A673 (cell line): Measurements from ENCODE around the gene VWA8. TPM values are rescaled to one million over a fixed set of nuclear protein-coding genes. Genes with fewer than 3 reads are reported as not detected.
"Not testable (repeated sequence)": the region's sequence is repeated elsewhere in the genome, so short reads cannot be mapped to it uniquely, and the experiment has no call there.

Source experiments
- BruUV-seq: library from RNA; stranded (reverse); fragments of 400-500 nt; replicated peaks from 2 replicates; lab custom pipeline; 2021; lab: Mats Ljungman, UMichigan
- CTCF ChIA-PET: fragments of 300-600 bp; sonication (Branson Sonifier 250); formaldehyde crosslinking; loops from one replicate; lab custom pipeline; 2022; ENCODE audit warnings: antibody characterized with exemption; lab: Charles Lee
- POLR2A ChIA-PET: fragments of 300-600 bp; sonication (Branson Sonifier 250); formaldehyde crosslinking; loops from one replicate; lab custom pipeline; 2022; ENCODE audit warnings: antibody characterized with exemption; ENCODE audit not compliant: low non-redundant PET; lab: Charles Lee
- DNase-seq: peaks from one replicate; pipeline ENCODE4 v3.0.0-alpha.2; 2015; ENCODE audit warnings: low spot score
- H3K27ac ChIP-seq: fragments of 200-600 bp; sonication (generic); 2 replicates; pipeline ENCODE4 v1.5.1; 2016; ENCODE audit warnings: mixed run types, low read depth, mild to moderate bottlenecking, mixed read lengths, antibody characterized with exemption, low read length; ENCODE audit not compliant: poor library complexity, severe bottlenecking
- H3K27me3 ChIP-seq: fragments of 200-600 bp; sonication (generic); replicated peaks from 2 replicates; pipeline ENCODE4 v1.6.1; 2017; ENCODE audit warnings: mixed run types, low read depth, mild to moderate bottlenecking, mixed read lengths, antibody characterized with exemption, low read length; ENCODE audit not compliant: insufficient read depth, poor library complexity
- H3K36me3 ChIP-seq: fragments of 200-600 bp; sonication (generic); 2 replicates; pipeline ENCODE4 v1.6.1; 2016; ENCODE audit warnings: mixed run types, mild to moderate bottlenecking, mixed read lengths, antibody characterized with exemption, low read length; ENCODE audit not compliant: insufficient read depth, poor library complexity, severe bottlenecking
- H3K4me1 ChIP-seq: fragments of 200-600 bp; sonication (generic); 2 replicates; pipeline ENCODE4 v1.6.1; 2017; ENCODE audit warnings: mixed run types, mild to moderate bottlenecking, mixed read lengths, antibody characterized with exemption, low read length; ENCODE audit not compliant: insufficient read depth, poor library complexity, severe bottlenecking
- H3K4me3 ChIP-seq: fragments of 200-600 bp; sonication (generic); 2 replicates; pipeline ENCODE4 v1.5.1; 2016; ENCODE audit warnings: low read depth, mixed run types, mild to moderate bottlenecking, mixed read lengths, low read length; ENCODE audit not compliant: poor library complexity, severe bottlenecking
- H3K9me3 ChIP-seq: fragments of 200-600 bp; sonication (generic); 2 replicates; pipeline ENCODE4 v1.6.1; 2016; ENCODE audit warnings: mixed run types, low read depth, mild to moderate bottlenecking, mixed read lengths, antibody characterized with exemption, low read length; ENCODE audit not compliant: poor library complexity, severe bottlenecking
- CTCF ChIP-seq: fragments of 300-800, 200-600 bp; sonication (generic); conservative IDR thresholded peaks from 2 replicates; pipeline ENCODE4 v1.5.1; 2017; ENCODE audit warnings: low read depth, mild to moderate bottlenecking, antibody characterized with exemption, low read length, moderate library complexity, mixed read lengths
- EZH2 ChIP-seq: fragments of 200-600 bp; sonication (generic); IDR thresholded peaks from 2 replicates; pipeline ENCODE4 v1.6.1; 2017; ENCODE audit warnings: borderline replicate concordance, low read depth, mild to moderate bottlenecking, mixed read lengths, antibody characterized with exemption, low read length; ENCODE audit not compliant: poor library complexity, severe bottlenecking
- intact Hi-C: fragments of 100-400 bp; cut with micrococcal nuclease; formaldehyde crosslinking; loops from one replicate; pipeline ENCODE4 v1.10.0; 2022; ENCODE audit not compliant: unreplicated experiment
- total RNA-seq: library from RNA; stranded (reverse); gene quantifications from 2 replicates; pipeline ENCODE4 v1.2.3, GENCODE V29; 2021

Gene VWA8
- total RNA-seq, 1 experiment from 2014 or later, result 18.5 TPM

- no peaks in the 10 kb centered on the region for H3K36me3 ChIP-seq
- H3K4me3 ChIP-seq, result no peak overlapping the region
- no peak overlapping the region for H3K27ac ChIP-seq
- POLR2A ChIA-PET, result no interaction called here
- DNase-seq, result no peak
- no TSS peak for BruUV-seq
- intact Hi-C loops, result no loop called here
- CTCF ChIA-PET, result no interaction called here
- H3K27me3 ChIP-seq, result no peaks in the 10 kb centered on the region
- H3K9me3 ChIP-seq, result no peaks in the 10 kb centered on the region
- peaks cover 10% of the 10 kb centered on the region for H3K4me1 ChIP-seq
- TF ChIP-seq EZH2 (no peak), CTCF (no peak)
These were observed 5.3 kb downstream of the VWA8 start for GRCh38 chr13:41955605-41956004.

GRCh38 chr13:41954226-41954625 lies 6.7 kb downstream of the VWA8 start:
- ChIA-PET POLR2A (no interaction called here), CTCF (no interaction called here)
- Histone ChIP-seq H3K27ac (no peak overlapping the region), H3K9me3 (no peaks in the 10 kb centered on the region), H3K4me1 (peaks cover 1% of the 10 kb centered on the region), H3K27me3 (no peaks in the 10 kb centered on the region), H3K36me3 (no peaks in the 10 kb centered on the region), H3K4me3 (no peak overlapping the region)
- no TSS peak for BruUV-seq
- DNase-seq, result no peak
- intact Hi-C loops, result no loop called here
- no peak for TF ChIP-seq EZH2
- no peak for TF ChIP-seq CTCF

GRCh38 chr13:41952749-41953148 lies 8.2 kb downstream of the VWA8 start:
- H3K27me3 ChIP-seq, result no peaks in the 10 kb centered on the region
- no peaks in the 10 kb centered on the region for H3K36me3 ChIP-seq
- ChIA-PET POLR2A (no interaction called here), CTCF (no interaction called here)
- H3K9me3 ChIP-seq, result no peaks in the 10 kb centered on the region
- TF ChIP-seq EZH2, result no peak
- no peak for TF ChIP-seq CTCF
- H3K4me1 ChIP-seq, result no peaks in the 10 kb centered on the region
- intact Hi-C loops, result no loop called here
- DNase-seq, result no peak
- BruUV-seq, result no TSS peak
- H3K4me3 ChIP-seq, result no peak overlapping the region
- H3K27ac ChIP-seq, result no peak overlapping the region

- H3K36me3 ChIP-seq, H3K9me3 ChIP-seq, H3K27me3 ChIP-seq, H3K4me1 ChIP-seq, intact Hi-C loops, H3K27ac ChIP-seq, BruUV-seq, CTCF ChIA-PET, POLR2A ChIA-PET, DNase-seq, H3K4me3 ChIP-seq: not testable (repeated sequence)
These were observed 11.8 kb downstream of the VWA8 start for GRCh38 chr13:41949104-41949503.
